HEK293T (cell line): Measurements from ENCODE around the gene ZC3H12A.

ENCODE experiments used
- L3MBTL2 ChIP-seq: fragments of 450-650 bp; conservative IDR thresholded peaks from 2 replicates; pipeline ENCODE4 v1.6.1; 2016; ENCODE audit warnings: mild to moderate bottlenecking
- NFRKB ChIP-seq: fragments of 450-650 bp; IDR thresholded peaks from 2 replicates; pipeline ENCODE4 v1.6.1; 2016; ENCODE audit warnings: mild to moderate bottlenecking, moderate library complexity

- TF ChIP-seq L3MBTL2 (no peak), NFRKB (no peak)
Observed at GRCh38 chr1:37498872-37499617, 24.7 kb downstream of the ZC3H12A start.
